Measurements from ENCODE around the gene DNAJC4.
A peak's percentile ranks its signal among the peaks of the same experiment; 100 is the strongest.

DNAJC4 gene

DNA sequence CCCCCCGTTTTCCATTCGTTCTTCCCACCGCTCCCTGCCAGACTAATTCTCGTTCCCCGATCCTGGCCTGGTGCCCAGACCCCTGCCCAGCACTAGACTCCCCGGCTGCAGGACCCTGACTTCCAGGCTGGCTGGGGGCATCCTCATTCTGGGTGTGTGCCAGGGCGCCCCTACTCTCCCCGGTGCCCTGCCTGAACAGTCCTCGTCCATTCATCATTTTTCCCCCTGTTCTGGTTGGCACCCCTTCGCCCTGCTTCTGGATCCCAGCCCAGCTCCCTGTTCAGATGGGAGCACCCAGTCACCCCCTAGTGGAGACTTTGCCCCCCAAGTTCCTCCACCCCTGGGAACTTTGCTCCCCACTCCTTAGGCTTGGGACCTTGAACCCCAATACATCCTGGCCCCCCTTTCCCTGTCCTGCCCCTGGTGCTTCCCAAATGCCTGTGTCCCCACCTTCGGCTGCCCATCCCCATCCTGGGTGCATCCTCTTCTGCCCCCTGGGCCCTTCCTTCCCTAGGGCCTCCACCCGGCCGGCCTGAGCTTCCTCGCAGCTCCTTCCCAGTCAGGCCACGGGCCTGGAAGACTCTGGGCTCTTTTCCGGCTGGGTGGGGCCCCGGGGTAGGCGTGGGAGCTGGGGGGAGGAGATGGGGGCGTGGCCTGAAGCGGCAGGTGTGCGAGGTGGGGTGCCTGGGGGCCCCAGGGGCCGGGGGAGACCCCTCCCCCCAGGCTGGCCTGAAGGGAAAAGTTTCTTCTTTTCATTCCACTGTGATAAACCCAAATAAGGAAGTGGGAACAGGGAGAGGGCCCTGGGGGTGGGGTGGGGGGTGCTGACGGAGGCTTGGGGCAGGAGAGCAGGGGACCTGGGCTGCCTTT lies 21.9 kb downstream of the DNAJC4 start:
- H3K79me1 ChIP-seq (replicated peaks; ENCODE audit: low read length, poor library complexity, severe bottlenecking): peaks cover 31% of the 10 kb centered on the region
- H2BK120ac ChIP-seq (ENCODE audit: low read depth, low read length): peak overlapping the region; percentile 42
- peak overlapping the region; percentile 38 to 45 for H2BK12ac ChIP-seq (ENCODE audit: low read length in 2 of 2)
- DNase-seq: peak; percentile 51
- peak overlapping the region; percentile 92 for H3K4me2 ChIP-seq (ENCODE audit: low read length, poor library complexity, severe bottlenecking)
- H3K14ac ChIP-seq (ENCODE audit: low read length in 2 of 2): peak overlapping the region; percentile 28 to 96
- no peak overlapping the region for H3K23ac ChIP-seq (ENCODE audit: low read length in 2 of 2)
- H3K18ac ChIP-seq (ENCODE audit: low read depth in 1 of 2, low read length in 2 of 2): peak overlapping the region; percentile 40 to 71
- H2AFZ ChIP-seq (ENCODE audit: low read depth, low read length): peak overlapping the region; percentile 29
- H3K27me3 ChIP-seq (ENCODE audit: control insufficient read depth in 1 of 2, insufficient read depth in 1 of 2, low read length in 2 of 2): no peaks in the 10 kb centered on the region
- peaks cover 21 to 31% of the 10 kb centered on the region in 2 experiments for H3K36me3 ChIP-seq (ENCODE audit: control insufficient read depth in 1 of 2, insufficient read depth in 2 of 2, low read depth in 1 of 2, low read length in 2 of 2)
- H3K27ac ChIP-seq (ENCODE audit: low read length, poor library complexity, severe bottlenecking): no peak overlapping the region
- H2BK5ac ChIP-seq (ENCODE audit: low read depth, low read length, poor library complexity, severe bottlenecking): no peak overlapping the region
- peak overlapping the region; percentile 36 for H4K91ac ChIP-seq (ENCODE audit: low read length)
- H2AK5ac ChIP-seq (ENCODE audit: low read length, severe bottlenecking): peak overlapping the region; percentile 38
- H3K4me1 ChIP-seq (ENCODE audit: control insufficient read depth, insufficient read depth, low read depth, low read length): peaks cover 37% of the 10 kb centered on the region
- peak overlapping the region; percentile 91 for H3K9ac ChIP-seq (ENCODE audit: low read length)
- no peaks in the 10 kb centered on the region for H3K9me3 ChIP-seq (ENCODE audit: control insufficient read depth, low read length)
- WGBS: 5% methylated on average over 19 of the region's 23 CpGs
- H3K4ac ChIP-seq (ENCODE audit: low read depth in 1 of 2, low read length in 2 of 2): peak overlapping the region in 1 of 2 experiments; percentile 85
- peak overlapping the region; percentile 21 for H4K8ac ChIP-seq (ENCODE audit: low read length)
- H2BK15ac ChIP-seq (ENCODE audit: low read depth, poor library complexity, severe bottlenecking): peak overlapping the region; percentile 28
- H3K4me3 ChIP-seq (ENCODE audit: insufficient read depth in 1 of 2, low read depth in 1 of 2, low read length in 2 of 2): peak overlapping the region; percentile 78 to 85

DNA sequence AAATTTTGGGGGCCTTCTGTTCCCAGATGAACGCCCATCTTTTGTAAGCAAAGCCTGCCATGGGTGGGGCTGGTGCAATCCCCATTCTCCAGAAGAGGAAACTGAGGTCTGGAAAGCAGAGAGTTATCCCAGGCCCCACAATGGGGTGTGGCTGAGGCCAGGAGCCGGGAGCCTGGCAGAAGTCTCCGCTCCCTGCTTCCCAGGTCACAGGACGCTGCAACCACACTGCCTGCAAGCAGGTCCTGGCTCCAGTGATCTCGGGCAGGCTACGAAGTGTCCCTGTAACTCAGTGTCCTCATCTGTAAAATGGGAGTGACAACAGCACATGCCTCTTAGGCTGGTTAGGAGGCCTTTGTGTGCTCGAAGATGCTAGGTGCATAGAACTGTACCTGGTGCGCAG lies 22.7 kb downstream of the DNAJC4 start:
- Histone ChIP-seq H3K4me3 (ENCODE audit: insufficient read depth in 1 of 2, low read depth in 1 of 2, low read length in 2 of 2) (peak overlapping the region in 1 of 2 experiments; percentile 85), H3K4me2 (ENCODE audit: low read length, poor library complexity, severe bottlenecking) (peak overlapping the region; percentile 17), H3K36me3 (ENCODE audit: control insufficient read depth in 1 of 2, insufficient read depth in 2 of 2, low read depth in 1 of 2, low read length in 2 of 2) (peaks cover 27 to 38% of the 10 kb centered on the region in 2 experiments), H2AFZ (ENCODE audit: low read depth, low read length) (no peak overlapping the region), H3K9me3 (ENCODE audit: control insufficient read depth, low read length) (no peaks in the 10 kb centered on the region), H3K4me1 (ENCODE audit: control insufficient read depth, insufficient read depth, low read depth, low read length) (peaks cover 33% of the 10 kb centered on the region), H3K9ac (ENCODE audit: low read length) (peak overlapping the region; percentile 38), H3K27me3 (ENCODE audit: control insufficient read depth in 1 of 2, insufficient read depth in 1 of 2, low read length in 2 of 2) (no peaks in the 10 kb centered on the region), H2BK15ac (ENCODE audit: low read depth, poor library complexity, severe bottlenecking) (no peak overlapping the region), H3K18ac (ENCODE audit: low read depth in 1 of 2, low read length in 2 of 2) (no peak overlapping the region), H4K8ac (ENCODE audit: low read length) (no peak overlapping the region), H2BK120ac (ENCODE audit: low read depth, low read length) (no peak overlapping the region), H4K91ac (ENCODE audit: low read length) (no peak overlapping the region), H3K14ac (ENCODE audit: low read length in 2 of 2) (no peak overlapping the region), H3K27ac (ENCODE audit: low read length, poor library complexity, severe bottlenecking) (no peak overlapping the region), H3K23ac (ENCODE audit: low read length in 2 of 2) (no peak overlapping the region), H2AK5ac (ENCODE audit: low read length, severe bottlenecking) (peak overlapping the region; percentile 10), H3K79me1 (replicated peaks; ENCODE audit: low read length, poor library complexity, severe bottlenecking) (peaks cover 31% of the 10 kb centered on the region), H3K4ac (ENCODE audit: low read depth in 1 of 2, low read length in 2 of 2) (no peak overlapping the region), H2BK5ac (ENCODE audit: low read depth, low read length, poor library complexity, severe bottlenecking) (no peak overlapping the region), H2BK12ac (ENCODE audit: low read length in 2 of 2) (no peak overlapping the region)
- whole genome bisulfite sequencing: 85% methylated on average over 8 of the region's 8 CpGs
- DNase-seq: no peak

DNA sequence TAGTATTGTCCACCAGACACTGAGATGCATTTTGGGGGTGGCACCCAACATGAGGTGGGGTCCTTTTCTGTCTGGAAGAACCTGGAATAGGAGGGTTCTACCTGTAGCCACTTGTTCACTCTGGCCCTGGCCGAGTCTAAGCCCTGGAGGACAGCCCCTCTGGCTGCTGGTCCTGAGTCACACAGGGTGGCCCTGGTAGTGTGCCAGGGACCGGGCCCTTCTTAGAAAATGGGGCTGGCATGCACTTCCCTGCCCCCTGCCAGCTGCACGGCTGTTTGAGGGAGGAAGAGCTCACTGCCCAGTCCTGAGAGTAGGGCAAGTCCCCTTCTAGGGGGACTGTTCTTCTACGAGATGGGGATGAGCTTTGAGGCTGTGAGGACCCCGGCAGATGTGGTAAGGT lies 23.1 kb downstream of the DNAJC4 start:
- Histone ChIP-seq H3K4me1 (ENCODE audit: control insufficient read depth, insufficient read depth, low read depth, low read length) (peaks cover 33% of the 10 kb centered on the region), H3K79me1 (replicated peaks; ENCODE audit: low read length, poor library complexity, severe bottlenecking) (peaks cover 34% of the 10 kb centered on the region), H3K4ac (ENCODE audit: low read depth in 1 of 2, low read length in 2 of 2) (no peak overlapping the region), H2BK12ac (ENCODE audit: low read length in 2 of 2) (no peak overlapping the region), H3K27me3 (ENCODE audit: control insufficient read depth in 1 of 2, insufficient read depth in 1 of 2, low read length in 2 of 2) (no peaks in the 10 kb centered on the region), H3K4me2 (ENCODE audit: low read length, poor library complexity, severe bottlenecking) (no peak overlapping the region), H3K9ac (ENCODE audit: low read length) (no peak overlapping the region), H3K9me3 (ENCODE audit: control insufficient read depth, low read length) (no peaks in the 10 kb centered on the region), H2AFZ (ENCODE audit: low read depth, low read length) (no peak overlapping the region), H3K4me3 (ENCODE audit: insufficient read depth in 1 of 2, low read depth in 1 of 2, low read length in 2 of 2) (no peak overlapping the region), H2BK15ac (ENCODE audit: low read depth, poor library complexity, severe bottlenecking) (no peak overlapping the region), H2BK5ac (ENCODE audit: low read depth, low read length, poor library complexity, severe bottlenecking) (no peak overlapping the region), H4K91ac (ENCODE audit: low read length) (no peak overlapping the region), H3K14ac (ENCODE audit: low read length in 2 of 2) (no peak overlapping the region), H3K18ac (ENCODE audit: low read depth in 1 of 2, low read length in 2 of 2) (no peak overlapping the region), H3K23ac (ENCODE audit: low read length in 2 of 2) (peak overlapping the region in 1 of 2 experiments; percentile 49), H2BK120ac (ENCODE audit: low read depth, low read length) (no peak overlapping the region), H2AK5ac (ENCODE audit: low read length, severe bottlenecking) (no peak overlapping the region), H3K27ac (ENCODE audit: low read length, poor library complexity, severe bottlenecking) (no peak overlapping the region), H3K36me3 (ENCODE audit: control insufficient read depth in 1 of 2, insufficient read depth in 2 of 2, low read depth in 1 of 2, low read length in 2 of 2) (peaks cover 31 to 43% of the 10 kb centered on the region in 2 experiments), H4K8ac (ENCODE audit: low read length) (no peak overlapping the region)
- WGBS: 85% methylated on average over 5 of the region's 5 CpGs
- DNase-seq: no peak

DNA sequence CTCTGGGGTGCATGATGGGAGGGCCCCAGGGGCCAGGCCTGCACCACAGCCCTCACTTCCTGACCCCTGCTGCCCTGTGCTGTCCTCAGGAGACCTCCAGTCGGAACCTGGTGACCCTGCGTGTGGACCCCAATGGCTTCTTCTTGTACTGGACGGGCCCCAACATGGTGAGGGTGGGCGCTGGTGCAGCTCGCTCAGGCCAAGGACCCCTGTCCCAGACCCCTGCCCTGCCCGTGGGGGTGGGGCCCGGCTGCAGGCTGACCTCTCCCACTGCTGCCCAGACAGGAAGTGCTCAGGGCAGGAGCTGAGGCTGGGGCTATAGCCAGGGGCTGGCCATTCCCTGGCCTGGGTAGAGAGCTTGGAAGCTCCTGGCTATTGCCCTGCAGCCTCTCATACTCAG lies 24.0 kb downstream of the DNAJC4 start:
- no peak for DNase-seq
- H3K9ac ChIP-seq (ENCODE audit: low read length): no peak overlapping the region
- no peak overlapping the region for H3K14ac ChIP-seq (ENCODE audit: low read length in 2 of 2)
- no peak overlapping the region for H2BK12ac ChIP-seq (ENCODE audit: low read length in 2 of 2)
- H3K23ac ChIP-seq (ENCODE audit: low read length in 2 of 2): no peak overlapping the region
- H2AK5ac ChIP-seq (ENCODE audit: low read length, severe bottlenecking): no peak overlapping the region
- H3K18ac ChIP-seq (ENCODE audit: low read depth in 1 of 2, low read length in 2 of 2): no peak overlapping the region
- H3K27ac ChIP-seq (ENCODE audit: low read length, poor library complexity, severe bottlenecking): no peak overlapping the region
- H3K79me1 ChIP-seq (replicated peaks; ENCODE audit: low read length, poor library complexity, severe bottlenecking): peaks cover 35% of the 10 kb centered on the region
- H2AFZ ChIP-seq (ENCODE audit: low read depth, low read length): no peak overlapping the region
- 91% methylated on average over 7 of the region's 7 CpGs for WGBS
- peaks cover 39 to 51% of the 10 kb centered on the region in 2 experiments for H3K36me3 ChIP-seq (ENCODE audit: control insufficient read depth in 1 of 2, insufficient read depth in 2 of 2, low read depth in 1 of 2, low read length in 2 of 2)
- H2BK15ac ChIP-seq (ENCODE audit: low read depth, poor library complexity, severe bottlenecking): peak overlapping the region; percentile 15
- peaks cover 35% of the 10 kb centered on the region for H3K4me1 ChIP-seq (ENCODE audit: control insufficient read depth, insufficient read depth, low read depth, low read length)
- no peak overlapping the region for H3K4me3 ChIP-seq (ENCODE audit: insufficient read depth in 1 of 2, low read depth in 1 of 2, low read length in 2 of 2)
- H2BK5ac ChIP-seq (ENCODE audit: low read depth, low read length, poor library complexity, severe bottlenecking): no peak overlapping the region
- H4K91ac ChIP-seq (ENCODE audit: low read length): no peak overlapping the region
- peak overlapping the region in 1 of 2 experiments; percentile 12 for H3K4ac ChIP-seq (ENCODE audit: low read depth in 1 of 2, low read length in 2 of 2)
- H2BK120ac ChIP-seq (ENCODE audit: low read depth, low read length): no peak overlapping the region
- no peak overlapping the region for H3K4me2 ChIP-seq (ENCODE audit: low read length, poor library complexity, severe bottlenecking)
- H3K9me3 ChIP-seq (ENCODE audit: control insufficient read depth, low read length): no peaks in the 10 kb centered on the region
- H3K27me3 ChIP-seq (ENCODE audit: control insufficient read depth in 1 of 2, insufficient read depth in 1 of 2, low read length in 2 of 2): no peaks in the 10 kb centered on the region
- no peak overlapping the region for H4K8ac ChIP-seq (ENCODE audit: low read length)

Data from mesenchymal stem cell (in vitro differentiated cells and primary cell).